ENCODE results near the gene GALNT13. TPM values are rescaled to one million over a fixed set of nuclear protein-coding genes. Genes with fewer than 3 reads are reported as not detected.

GALNT13 gene
- polyA plus RNA-seq, 2 of the 4 experiments (the other 2 are of a cell fraction): 12.1 to 15.6 TPM

DNA sequence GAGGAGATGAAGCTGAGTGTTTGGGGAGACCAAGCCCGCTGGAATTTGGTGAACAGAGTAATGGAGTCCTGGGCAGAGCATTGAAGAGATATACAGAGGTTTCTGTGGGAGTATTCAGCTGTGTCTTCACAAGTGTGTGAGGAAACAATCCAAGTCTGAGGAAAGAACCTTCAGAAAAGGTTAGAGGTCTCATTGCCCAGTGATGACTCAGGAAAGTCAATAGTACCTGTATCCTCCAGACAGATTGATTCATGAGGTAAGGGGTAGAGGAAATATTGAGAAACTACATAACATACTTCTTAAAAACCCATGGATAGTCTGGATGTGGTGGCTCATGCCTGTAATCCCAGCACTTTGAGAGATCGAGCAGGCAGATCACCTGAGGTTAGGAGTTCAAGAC is 392.3 kb downstream of the GALNT13 start:
- ChIA-PET CTCF (no interaction called here), POLR2A (interaction anchor here (0.6 to 1.5 kb wide), 2 partner anchors 68 to 392 kb away, joined by 5 to 6 read pairs; partner anchors contain the start of gene GALNT13)
- H3K9me3 ChIP-seq: no peaks in the 10 kb centered on the region
- ATAC-seq: peak; percentile 95 to 98
- peaks cover 26% of the 10 kb centered on the region for H3K4me1 ChIP-seq
- 16% methylated on average over 2 of the region's 2 CpGs for WGBS (ENCODE audit: missing lambda C conversion rate)
- DNase-seq (ENCODE audit: low read depth in 1 of 2, low spot score in 1 of 2): peak; percentile 19 to 84
- TF ChIP-seq KDM1A (IDR thresholded peaks at IDR 0.05; ENCODE audit: low read depth): no peak
- TF ChIP-seq FOSL2 (IDR thresholded peaks at IDR 0.05): peak; percentile 83
- TF ChIP-seq FOSL2 (CRISPR knock-in tag; IDR thresholded peaks at IDR 0.05): peak; percentile 83
- TF ChIP-seq EP300 (IDR thresholded peaks at IDR 0.05): peak in 1 of 2 experiments; percentile 27; a peak in 1 of 5 replicates
- TF ChIP-seq FOSB (CRISPR knock-in tag; IDR thresholded peaks at IDR 0.05): no peak
- TF ChIP-seq ZSCAN20 (CRISPR knock-in tag; IDR thresholded peaks at IDR 0.05): no peak
- no peak; a peak in 1 of 5 replicates for TF ChIP-seq RAD21 (conservative IDR thresholded peaks at IDR 0.05 in 1 of 2, IDR thresholded peaks at IDR 0.05 in 1 of 2)
- TF ChIP-seq GATA3 (IDR thresholded peaks at IDR 0.05; ENCODE audit: borderline replicate concordance): peak; percentile 40; the same call in 1 of the 2 replicates
- TF ChIP-seq CEBPB (IDR thresholded peaks at IDR 0.05): peak; percentile 69 to 86
- peak; percentile 46 to 48; a peak in 2 of 5 replicates for TF ChIP-seq JUN (IDR thresholded peaks at IDR 0.05)
- TF ChIP-seq TP53 (CRISPR knock-in tag; IDR thresholded peaks at IDR 0.05): no peak
- TF ChIP-seq JUNB (IDR thresholded peaks at IDR 0.05): peak; percentile 83
- TF ChIP-seq HOXB5 (CRISPR knock-in tag; IDR thresholded peaks at IDR 0.05): peak; percentile 94
- TF ChIP-seq, protein P1, sequence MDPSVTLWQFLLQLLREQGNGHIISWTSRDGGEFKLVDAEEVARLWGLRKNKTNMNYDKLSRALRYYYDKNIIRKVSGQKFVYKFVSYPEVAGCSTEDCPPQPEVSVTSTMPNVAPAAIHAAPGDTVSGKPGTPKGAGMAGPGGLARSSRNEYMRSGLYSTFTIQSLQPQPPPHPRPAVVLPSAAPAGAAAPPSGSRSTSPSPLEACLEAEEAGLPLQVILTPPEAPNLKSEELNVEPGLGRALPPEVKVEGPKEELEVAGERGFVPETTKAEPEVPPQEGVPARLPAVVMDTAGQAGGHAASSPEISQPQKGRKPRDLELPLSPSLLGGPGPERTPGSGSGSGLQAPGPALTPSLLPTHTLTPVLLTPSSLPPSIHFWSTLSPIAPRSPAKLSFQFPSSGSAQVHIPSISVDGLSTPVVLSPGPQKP (IDR thresholded peaks at IDR 0.05; ENCODE audit: low read depth, low read length): no peak
- no peak for TF ChIP-seq PHF8 (IDR thresholded peaks at IDR 0.05; ENCODE audit: borderline replicate concordance, low read depth)
- 0 out of 3 replicates have a peak, but pooled peaks have one; percentile 22 for TF ChIP-seq SMC3 (IDR thresholded peaks at IDR 0.05)
- TF ChIP-seq, protein P2, sequence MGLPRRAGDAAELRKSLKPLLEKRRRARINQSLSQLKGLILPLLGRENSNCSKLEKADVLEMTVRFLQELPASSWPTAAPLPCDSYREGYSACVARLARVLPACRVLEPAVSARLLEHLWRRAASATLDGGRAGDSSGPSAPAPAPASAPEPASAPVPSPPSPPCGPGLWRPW (IDR thresholded peaks at IDR 0.05): peak; percentile 74
- peak overlapping the region; percentile 66 to 86 for H3K27ac ChIP-seq
- no peak for FAIRE-seq
- H3K4me2 ChIP-seq: peak overlapping the region; percentile 63
- no peak overlapping the region for H3K4me3 ChIP-seq

GRCh38 chr2:154267983-154268382 is 396.3 kb downstream of the GALNT13 start:
- FAIRE-seq: no peak
- H3K27ac ChIP-seq: no peak overlapping the region
- H3K4me2 ChIP-seq: no peak overlapping the region
- peaks cover 15% of the 10 kb centered on the region for H3K4me1 ChIP-seq
- CTCF ChIA-PET: no interaction called here
- H3K4me3 ChIP-seq: no peak overlapping the region
- 89% methylated on average over 2 of the region's 2 CpGs for WGBS (ENCODE audit: missing lambda C conversion rate)
- POLR2A ChIA-PET: no interaction called here
- DNase-seq (ENCODE audit: low read depth in 1 of 2, low spot score in 1 of 2): no peak
- TF ChIP-seq EP300 (IDR thresholded peaks at IDR 0.05): no peak
- TF ChIP-seq, protein P3, sequence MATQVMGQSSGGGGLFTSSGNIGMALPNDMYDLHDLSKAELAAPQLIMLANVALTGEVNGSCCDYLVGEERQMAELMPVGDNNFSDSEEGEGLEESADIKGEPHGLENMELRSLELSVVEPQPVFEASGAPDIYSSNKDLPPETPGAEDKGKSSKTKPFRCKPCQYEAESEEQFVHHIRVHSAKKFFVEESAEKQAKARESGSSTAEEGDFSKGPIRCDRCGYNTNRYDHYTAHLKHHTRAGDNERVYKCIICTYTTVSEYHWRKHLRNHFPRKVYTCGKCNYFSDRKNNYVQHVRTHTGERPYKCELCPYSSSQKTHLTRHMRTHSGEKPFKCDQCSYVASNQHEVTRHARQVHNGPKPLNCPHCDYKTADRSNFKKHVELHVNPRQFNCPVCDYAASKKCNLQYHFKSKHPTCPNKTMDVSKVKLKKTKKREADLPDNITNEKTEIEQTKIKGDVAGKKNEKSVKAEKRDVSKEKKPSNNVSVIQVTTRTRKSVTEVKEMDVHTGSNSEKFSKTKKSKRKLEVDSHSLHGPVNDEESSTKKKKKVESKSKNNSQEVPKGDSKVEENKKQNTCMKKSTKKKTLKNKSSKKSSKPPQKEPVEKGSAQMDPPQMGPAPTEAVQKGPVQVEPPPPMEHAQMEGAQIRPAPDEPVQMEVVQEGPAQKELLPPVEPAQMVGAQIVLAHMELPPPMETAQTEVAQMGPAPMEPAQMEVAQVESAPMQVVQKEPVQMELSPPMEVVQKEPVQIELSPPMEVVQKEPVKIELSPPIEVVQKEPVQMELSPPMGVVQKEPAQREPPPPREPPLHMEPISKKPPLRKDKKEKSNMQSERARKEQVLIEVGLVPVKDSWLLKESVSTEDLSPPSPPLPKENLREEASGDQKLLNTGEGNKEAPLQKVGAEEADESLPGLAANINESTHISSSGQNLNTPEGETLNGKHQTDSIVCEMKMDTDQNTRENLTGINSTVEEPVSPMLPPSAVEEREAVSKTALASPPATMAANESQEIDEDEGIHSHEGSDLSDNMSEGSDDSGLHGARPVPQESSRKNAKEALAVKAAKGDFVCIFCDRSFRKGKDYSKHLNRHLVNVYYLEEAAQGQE (IDR thresholded peaks at IDR 0.05): no peak
- TF ChIP-seq RFX5 (IDR thresholded peaks at IDR 0.05): no peak
- TF ChIP-seq RARB (CRISPR knock-in tag; IDR thresholded peaks at IDR 0.05): no peak
- no peak for TF ChIP-seq JUNB (IDR thresholded peaks at IDR 0.05)
- TF ChIP-seq, protein P2 (IDR thresholded peaks at IDR 0.05): no peak
- no peak for TF ChIP-seq POLR2A (IDR thresholded peaks at IDR 0.05; ENCODE audit: low read length)
- no peak for TF ChIP-seq JUN (IDR thresholded peaks at IDR 0.05)
- TF ChIP-seq, protein P4, sequence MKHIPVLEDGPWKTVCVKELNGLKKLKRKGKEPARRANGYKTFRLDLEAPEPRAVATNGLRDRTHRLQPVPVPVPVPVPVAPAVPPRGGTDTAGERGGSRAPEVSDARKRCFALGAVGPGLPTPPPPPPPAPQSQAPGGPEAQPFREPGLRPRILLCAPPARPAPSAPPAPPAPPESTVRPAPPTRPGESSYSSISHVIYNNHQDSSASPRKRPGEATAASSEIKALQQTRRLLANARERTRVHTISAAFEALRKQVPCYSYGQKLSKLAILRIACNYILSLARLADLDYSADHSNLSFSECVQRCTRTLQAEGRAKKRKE (CRISPR knock-in tag; IDR thresholded peaks at IDR 0.05; ENCODE audit: low read depth): no peak
- no peak for TF ChIP-seq SMC3 (IDR thresholded peaks at IDR 0.05)
- no peak for TF ChIP-seq ZNF302 (CRISPR knock-in tag; IDR thresholded peaks at IDR 0.05)
- ATAC-seq: no peak
- no peaks in the 10 kb centered on the region for H3K9me3 ChIP-seq
